GM23338 (cell line): ENCODE data around the gene PYGB. TPM values are rescaled to one million over a fixed set of nuclear protein-coding genes. Genes with fewer than 3 reads are reported as not detected.

Experiments
- ATAC-seq: fragments of 200-7000 bp; cut with Tn5 transposase; 3 replicates; pipeline ENCODE4 v1.9.1; 2020
- DNase-seq: peaks from one replicate; pipeline ENCODE4 v3.0.0-alpha.2; 2015; ENCODE audit warnings: low spot score
- H2AFZ ChIP-seq: fragments of 200-600 bp; sonication (generic); 2 replicates; pipeline ENCODE4 v1.8.0; 2016; ENCODE audit warnings: antibody characterized with exemption, mild to moderate bottlenecking, moderate library complexity
- H3F3A ChIP-seq: fragments of 200-600 bp; sonication (generic); replicated peaks from 2 replicates; pipeline ENCODE4 v1.8.0; 2017; ENCODE audit warnings: antibody characterized with exemption, mixed run types, low read depth
- H3K27ac ChIP-seq: fragments of 200-600 bp; sonication (generic); 2 replicates; pipeline ENCODE4 v1.6.1; 2016; ENCODE audit warnings: low read depth
- H3K27me3 ChIP-seq: fragments of 200-600 bp; sonication (generic); 2 replicates; pipeline ENCODE4 v1.8.0; 2016; ENCODE audit warnings: mild to moderate bottlenecking, mixed run types, moderate library complexity; ENCODE audit not compliant: insufficient read depth
- H3K36me3 ChIP-seq: fragments of 200-600 bp; sonication (generic); 2 replicates; pipeline ENCODE4 v1.8.0; 2016; ENCODE audit warnings: mild to moderate bottlenecking; ENCODE audit not compliant: insufficient read depth
- H3K4me1 ChIP-seq: fragments of 200-600 bp; sonication (generic); 2 replicates; pipeline ENCODE4 v1.8.0; 2016; ENCODE audit warnings: mild to moderate bottlenecking, moderate library complexity; ENCODE audit not compliant: insufficient read depth
- H3K4me2 ChIP-seq: fragments of 200-600 bp; sonication (generic); 2 replicates; pipeline ENCODE4 v1.7.1; 2017; ENCODE audit warnings: mixed run types
- H3K4me3 ChIP-seq: fragments of 200-600 bp; sonication (generic); 2 replicates; pipeline ENCODE4 v1.6.1; 2016; ENCODE audit warnings: mixed run types
- H3K79me2 ChIP-seq: fragments of 200-600 bp; sonication (generic); replicated peaks from 2 replicates; pipeline ENCODE4 v1.8.0; 2017; ENCODE audit warnings: mild to moderate bottlenecking; ENCODE audit not compliant: insufficient read depth
- H3K9me2 ChIP-seq: fragments of 200-600 bp; sonication (generic); 2 replicates; pipeline ENCODE4 v1.8.0; 2017; ENCODE audit not compliant: insufficient read depth
- H4K20me1 ChIP-seq: fragments of 200-600 bp; sonication (generic); replicated peaks from 2 replicates; pipeline ENCODE4 v1.8.0; 2017; ENCODE audit warnings: mild to moderate bottlenecking; ENCODE audit not compliant: insufficient read depth
- H3K27ac Mint-ChIP-seq: 2 replicates; pipeline ENCODE4 v1.8.0; 2020; ENCODE audit warnings: inconsistent platforms, mild to moderate bottlenecking, moderate library complexity, mixed read lengths
- H3K27me3 Mint-ChIP-seq: 3 replicates; pipeline ENCODE4 v1.8.0; 2022; ENCODE audit warnings: low read depth, mild to moderate bottlenecking, moderate library complexity, mixed read lengths, inconsistent platforms; ENCODE audit not compliant: insufficient read depth, poor library complexity
- H3K36me3 Mint-ChIP-seq: 3 replicates; pipeline ENCODE4 v1.8.0; 2021; ENCODE audit warnings: low read depth, mild to moderate bottlenecking, inconsistent platforms, moderate library complexity, mixed read lengths
- H3K4me1 Mint-ChIP-seq: 3 replicates; pipeline ENCODE4 v1.8.0; 2020; ENCODE audit warnings: mild to moderate bottlenecking, inconsistent platforms, mixed read lengths
- H3K4me3 Mint-ChIP-seq: 3 replicates; pipeline ENCODE4 v1.8.0; 2021; ENCODE audit warnings: moderate library complexity, mild to moderate bottlenecking, inconsistent platforms, mixed read lengths
- H3K9me3 Mint-ChIP-seq: 3 replicates; pipeline ENCODE4 v1.8.0; 2020; ENCODE audit warnings: moderate library complexity, mild to moderate bottlenecking, inconsistent platforms, mixed read lengths
- CREB1 ChIP-seq: fragments of 250-450 bp; sonication (Bioruptor Pico); IDR thresholded peaks from 2 replicates; pipeline ENCODE4 v1.5.0; 2020; ENCODE audit warnings: low read depth, mild to moderate bottlenecking, moderate library complexity
- EZH2 ChIP-seq: fragments of 200-600 bp; sonication (generic); IDR thresholded peaks from one replicate; pipeline ENCODE4 v1.8.0; 2017; ENCODE audit warnings: antibody characterized with exemption, mild to moderate bottlenecking, low read depth; ENCODE audit not compliant: unreplicated experiment
- EZH2phosphoT487 ChIP-seq: fragments of 200-600 bp; sonication (generic); IDR thresholded peaks from one replicate; pipeline ENCODE4 v1.8.1; 2018; ENCODE audit warnings: antibody characterized with exemption; ENCODE audit not compliant: unreplicated experiment
- JUNB ChIP-seq: IDR thresholded peaks from one replicate; pipeline ENCODE4 v1.6.1; 2016; ENCODE audit warnings: antibody characterized with exemption; ENCODE audit not compliant: unreplicated experiment
- NANOG ChIP-seq: IDR thresholded peaks from 2 replicates; pipeline ENCODE4 v1.6.1; 2016; ENCODE audit warnings: antibody characterized with exemption, borderline replicate concordance
- POLR2AphosphoS5 ChIP-seq: IDR thresholded peaks from 2 replicates; pipeline ENCODE4 v1.6.1; 2016; ENCODE audit warnings: antibody characterized with exemption, low read depth
- STAT1 ChIP-seq: IDR thresholded peaks from one replicate; pipeline ENCODE4 v1.6.1; 2016; ENCODE audit warnings: antibody characterized with exemption; ENCODE audit not compliant: unreplicated experiment
- ZNF114 ChIP-seq: fragments of 250-450 bp; sonication (Bioruptor Pico); IDR thresholded peaks from 2 replicates; pipeline ENCODE4 v1.5.0; 2020; ENCODE audit warnings: mild to moderate bottlenecking, moderate library complexity
- ZNF331 ChIP-seq: fragments of 250-450 bp; sonication (Bioruptor Pico); IDR thresholded peaks from 2 replicates; pipeline ENCODE4 v1.5.0; 2020; ENCODE audit warnings: low read depth, mild to moderate bottlenecking, moderate library complexity
- polyA plus RNA-seq: library from polyadenylated mRNA; unstranded; fragments of >200 nt; fragmentation: Nextera tagmentation; extraction: Ambion mirVana; gene quantifications from 2 replicates; pipeline ENCODE4 v1.2.1, GENCODE V29; 2016
- total RNA-seq: library from RNA; depleted of rRNA; stranded (reverse); fragments of >200 nt; shearing (Covaris generic); gene quantifications from 2 replicates; pipeline ENCODE4 v1.2.3, GENCODE V29; 2014
- TF ChIP-seq, protein P1 (sequence below): IDR thresholded peaks from 2 replicates; pipeline ENCODE4 v1.6.1; 2016; ENCODE audit warnings: antibody characterized with exemption
- TF ChIP-seq, protein P2 (sequence below): IDR thresholded peaks from one replicate; pipeline ENCODE4 v1.6.1; 2018; ENCODE audit warnings: antibody characterized with exemption; ENCODE audit not compliant: unreplicated experiment
- TF ChIP-seq, protein P3 (sequence below): fragments of 250-450 bp; sonication (Bioruptor Pico); IDR thresholded peaks from 2 replicates; pipeline ENCODE4 v1.5.0; 2020; ENCODE audit warnings: mild to moderate bottlenecking, moderate library complexity
- TF ChIP-seq, protein P4 (sequence below), 2 experiments: fragments of 200-600 bp in 1 of 2; sonication (generic) in 1 of 2; conservative IDR thresholded peaks; 2 replicates each; pipeline versions ENCODE4 v1.5.1 to v1.6.1; 2016 to 2017; ENCODE audit warnings: antibody characterized with exemption in 2 of 2, low read depth in 2 of 2, mild to moderate bottlenecking in 2 of 2, moderate library complexity in 1 of 2

PYGB gene
- total and polyA plus RNA-seq, 2 experiments from 2014 or later, result 15.6 to 64.0 TPM

DNA sequence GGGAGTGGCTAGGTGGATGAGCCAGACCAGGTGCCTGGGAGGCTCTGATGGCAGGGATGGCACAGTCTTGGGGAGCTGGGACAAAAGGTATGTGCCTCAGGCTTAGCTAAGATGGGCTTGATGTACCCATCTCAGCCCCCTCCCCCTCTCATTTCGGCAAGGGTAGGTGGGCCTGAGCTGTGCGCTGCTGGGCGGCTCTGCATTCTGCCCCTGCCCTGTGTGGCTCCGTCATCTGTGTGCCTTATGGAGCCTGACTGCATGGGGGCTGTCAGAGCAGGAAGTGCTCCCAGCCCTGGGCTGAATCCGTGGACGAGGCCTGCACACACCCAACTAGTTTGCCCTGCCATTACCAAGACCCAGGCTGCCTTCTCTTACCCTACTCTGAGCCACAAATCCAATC is 54.7 kb downstream of the PYGB start:
- no peaks in the 10 kb centered on the region for H3K9me2 ChIP-seq
- no peak overlapping the region for H3K4me3 ChIP-seq
- H3K27me3 ChIP-seq, result no peaks in the 10 kb centered on the region
- peaks cover 31% of the 10 kb centered on the region for H3K36me3 Mint-ChIP-seq
- ATAC-seq, result no peak
- no peak overlapping the region for H3K4me3 Mint-ChIP-seq
- H4K20me1 ChIP-seq, result no peaks in the 10 kb centered on the region
- H3K27me3 Mint-ChIP-seq, result peaks cover 12% of the 10 kb centered on the region
- TF ChIP-seq ZNF331 (CRISPR knock-in tag) (no peak), CREB1 (CRISPR knock-in tag) (no peak), EZH2phosphoT487 (no peak), EZH2 (no peak), NANOG (no peak), JUNB (no peak), STAT1 (no peak), ZNF114 (CRISPR knock-in tag) (no peak), POLR2AphosphoS5 (no peak)
- TF ChIP-seq, protein P1, sequence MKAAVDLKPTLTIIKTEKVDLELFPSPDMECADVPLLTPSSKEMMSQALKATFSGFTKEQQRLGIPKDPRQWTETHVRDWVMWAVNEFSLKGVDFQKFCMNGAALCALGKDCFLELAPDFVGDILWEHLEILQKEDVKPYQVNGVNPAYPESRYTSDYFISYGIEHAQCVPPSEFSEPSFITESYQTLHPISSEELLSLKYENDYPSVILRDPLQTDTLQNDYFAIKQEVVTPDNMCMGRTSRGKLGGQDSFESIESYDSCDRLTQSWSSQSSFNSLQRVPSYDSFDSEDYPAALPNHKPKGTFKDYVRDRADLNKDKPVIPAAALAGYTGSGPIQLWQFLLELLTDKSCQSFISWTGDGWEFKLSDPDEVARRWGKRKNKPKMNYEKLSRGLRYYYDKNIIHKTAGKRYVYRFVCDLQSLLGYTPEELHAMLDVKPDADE, result no peak
- TF ChIP-seq, protein P2, sequence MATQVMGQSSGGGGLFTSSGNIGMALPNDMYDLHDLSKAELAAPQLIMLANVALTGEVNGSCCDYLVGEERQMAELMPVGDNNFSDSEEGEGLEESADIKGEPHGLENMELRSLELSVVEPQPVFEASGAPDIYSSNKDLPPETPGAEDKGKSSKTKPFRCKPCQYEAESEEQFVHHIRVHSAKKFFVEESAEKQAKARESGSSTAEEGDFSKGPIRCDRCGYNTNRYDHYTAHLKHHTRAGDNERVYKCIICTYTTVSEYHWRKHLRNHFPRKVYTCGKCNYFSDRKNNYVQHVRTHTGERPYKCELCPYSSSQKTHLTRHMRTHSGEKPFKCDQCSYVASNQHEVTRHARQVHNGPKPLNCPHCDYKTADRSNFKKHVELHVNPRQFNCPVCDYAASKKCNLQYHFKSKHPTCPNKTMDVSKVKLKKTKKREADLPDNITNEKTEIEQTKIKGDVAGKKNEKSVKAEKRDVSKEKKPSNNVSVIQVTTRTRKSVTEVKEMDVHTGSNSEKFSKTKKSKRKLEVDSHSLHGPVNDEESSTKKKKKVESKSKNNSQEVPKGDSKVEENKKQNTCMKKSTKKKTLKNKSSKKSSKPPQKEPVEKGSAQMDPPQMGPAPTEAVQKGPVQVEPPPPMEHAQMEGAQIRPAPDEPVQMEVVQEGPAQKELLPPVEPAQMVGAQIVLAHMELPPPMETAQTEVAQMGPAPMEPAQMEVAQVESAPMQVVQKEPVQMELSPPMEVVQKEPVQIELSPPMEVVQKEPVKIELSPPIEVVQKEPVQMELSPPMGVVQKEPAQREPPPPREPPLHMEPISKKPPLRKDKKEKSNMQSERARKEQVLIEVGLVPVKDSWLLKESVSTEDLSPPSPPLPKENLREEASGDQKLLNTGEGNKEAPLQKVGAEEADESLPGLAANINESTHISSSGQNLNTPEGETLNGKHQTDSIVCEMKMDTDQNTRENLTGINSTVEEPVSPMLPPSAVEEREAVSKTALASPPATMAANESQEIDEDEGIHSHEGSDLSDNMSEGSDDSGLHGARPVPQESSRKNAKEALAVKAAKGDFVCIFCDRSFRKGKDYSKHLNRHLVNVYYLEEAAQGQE, result no peak
- TF ChIP-seq, protein P3, sequence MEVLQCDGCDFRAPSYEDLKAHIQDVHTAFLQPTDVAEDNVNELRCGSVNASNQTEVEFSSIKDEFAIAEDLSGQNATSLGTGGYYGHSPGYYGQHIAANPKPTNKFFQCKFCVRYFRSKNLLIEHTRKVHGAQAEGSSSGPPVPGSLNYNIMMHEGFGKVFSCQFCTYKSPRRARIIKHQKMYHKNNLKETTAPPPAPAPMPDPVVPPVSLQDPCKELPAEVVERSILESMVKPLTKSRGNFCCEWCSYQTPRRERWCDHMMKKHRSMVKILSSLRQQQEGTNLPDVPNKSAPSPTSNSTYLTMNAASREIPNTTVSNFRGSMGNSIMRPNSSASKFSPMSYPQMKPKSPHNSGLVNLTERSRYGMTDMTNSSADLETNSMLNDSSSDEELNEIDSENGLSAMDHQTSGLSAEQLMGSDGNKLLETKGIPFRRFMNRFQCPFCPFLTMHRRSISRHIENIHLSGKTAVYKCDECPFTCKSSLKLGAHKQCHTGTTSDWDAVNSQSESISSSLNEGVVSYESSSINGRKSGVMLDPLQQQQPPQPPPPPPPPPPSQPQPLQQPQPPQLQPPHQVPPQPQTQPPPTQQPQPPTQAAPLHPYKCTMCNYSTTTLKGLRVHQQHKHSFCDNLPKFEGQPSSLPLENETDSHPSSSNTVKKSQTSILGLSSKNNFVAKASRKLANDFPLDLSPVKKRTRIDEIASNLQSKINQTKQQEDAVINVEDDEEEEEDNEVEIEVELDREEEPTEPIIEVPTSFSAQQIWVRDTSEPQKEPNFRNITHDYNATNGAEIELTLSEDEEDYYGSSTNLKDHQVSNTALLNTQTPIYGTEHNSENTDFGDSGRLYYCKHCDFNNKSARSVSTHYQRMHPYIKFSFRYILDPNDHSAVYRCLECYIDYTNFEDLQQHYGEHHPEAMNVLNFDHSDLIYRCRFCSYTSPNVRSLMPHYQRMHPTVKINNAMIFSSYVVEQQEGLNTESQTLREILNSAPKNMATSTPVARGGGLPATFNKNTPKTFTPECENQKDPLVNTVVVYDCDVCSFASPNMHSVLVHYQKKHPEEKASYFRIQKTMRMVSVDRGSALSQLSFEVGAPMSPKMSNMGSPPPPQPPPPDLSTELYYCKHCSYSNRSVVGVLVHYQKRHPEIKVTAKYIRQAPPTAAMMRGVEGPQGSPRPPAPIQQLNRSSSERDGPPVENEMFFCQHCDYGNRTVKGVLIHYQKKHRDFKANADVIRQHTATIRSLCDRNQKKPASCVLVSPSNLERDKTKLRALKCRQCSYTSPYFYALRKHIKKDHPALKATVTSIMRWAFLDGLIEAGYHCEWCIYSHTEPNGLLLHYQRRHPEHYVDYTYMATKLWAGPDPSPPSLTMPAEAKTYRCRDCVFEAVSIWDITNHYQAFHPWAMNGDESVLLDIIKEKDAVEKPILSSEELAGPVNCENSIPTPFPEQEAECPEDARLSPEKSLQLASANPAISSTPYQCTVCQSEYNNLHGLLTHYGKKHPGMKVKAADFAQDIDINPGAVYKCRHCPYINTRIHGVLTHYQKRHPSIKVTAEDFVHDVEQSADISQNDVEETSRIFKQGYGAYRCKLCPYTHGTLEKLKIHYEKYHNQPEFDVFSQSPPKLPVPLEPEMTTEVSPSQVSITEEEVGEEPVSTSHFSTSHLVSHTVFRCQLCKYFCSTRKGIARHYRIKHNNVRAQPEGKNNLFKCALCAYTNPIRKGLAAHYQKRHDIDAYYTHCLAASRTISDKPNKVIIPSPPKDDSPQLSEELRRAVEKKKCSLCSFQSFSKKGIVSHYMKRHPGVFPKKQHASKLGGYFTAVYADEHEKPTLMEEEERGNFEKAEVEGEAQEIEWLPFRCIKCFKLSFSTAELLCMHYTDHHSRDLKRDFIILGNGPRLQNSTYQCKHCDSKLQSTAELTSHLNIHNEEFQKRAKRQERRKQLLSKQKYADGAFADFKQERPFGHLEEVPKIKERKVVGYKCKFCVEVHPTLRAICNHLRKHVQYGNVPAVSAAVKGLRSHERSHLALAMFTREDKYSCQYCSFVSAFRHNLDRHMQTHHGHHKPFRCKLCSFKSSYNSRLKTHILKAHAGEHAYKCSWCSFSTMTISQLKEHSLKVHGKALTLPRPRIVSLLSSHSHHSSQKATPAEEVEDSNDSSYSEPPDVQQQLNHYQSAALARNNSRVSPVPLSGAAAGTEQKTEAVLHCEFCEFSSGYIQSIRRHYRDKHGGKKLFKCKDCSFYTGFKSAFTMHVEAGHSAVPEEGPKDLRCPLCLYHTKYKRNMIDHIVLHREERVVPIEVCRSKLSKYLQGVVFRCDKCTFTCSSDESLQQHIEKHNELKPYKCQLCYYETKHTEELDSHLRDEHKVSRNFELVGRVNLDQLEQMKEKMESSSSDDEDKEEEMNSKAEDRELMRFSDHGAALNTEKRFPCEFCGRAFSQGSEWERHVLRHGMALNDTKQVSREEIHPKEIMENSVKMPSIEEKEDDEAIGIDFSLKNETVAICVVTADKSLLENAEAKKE (CRISPR knock-in tag), result no peak
- TF ChIP-seq, protein P4, sequence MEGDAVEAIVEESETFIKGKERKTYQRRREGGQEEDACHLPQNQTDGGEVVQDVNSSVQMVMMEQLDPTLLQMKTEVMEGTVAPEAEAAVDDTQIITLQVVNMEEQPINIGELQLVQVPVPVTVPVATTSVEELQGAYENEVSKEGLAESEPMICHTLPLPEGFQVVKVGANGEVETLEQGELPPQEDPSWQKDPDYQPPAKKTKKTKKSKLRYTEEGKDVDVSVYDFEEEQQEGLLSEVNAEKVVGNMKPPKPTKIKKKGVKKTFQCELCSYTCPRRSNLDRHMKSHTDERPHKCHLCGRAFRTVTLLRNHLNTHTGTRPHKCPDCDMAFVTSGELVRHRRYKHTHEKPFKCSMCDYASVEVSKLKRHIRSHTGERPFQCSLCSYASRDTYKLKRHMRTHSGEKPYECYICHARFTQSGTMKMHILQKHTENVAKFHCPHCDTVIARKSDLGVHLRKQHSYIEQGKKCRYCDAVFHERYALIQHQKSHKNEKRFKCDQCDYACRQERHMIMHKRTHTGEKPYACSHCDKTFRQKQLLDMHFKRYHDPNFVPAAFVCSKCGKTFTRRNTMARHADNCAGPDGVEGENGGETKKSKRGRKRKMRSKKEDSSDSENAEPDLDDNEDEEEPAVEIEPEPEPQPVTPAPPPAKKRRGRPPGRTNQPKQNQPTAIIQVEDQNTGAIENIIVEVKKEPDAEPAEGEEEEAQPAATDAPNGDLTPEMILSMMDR (conservative IDR thresholded peaks at IDR 0.05; ENCODE audit: low read depth in 2 of 2), result no peak
- DNase-seq, result no peak
- H3K4me1 Mint-ChIP-seq, result peaks cover 4% of the 10 kb centered on the region; the same call in 2 of the 3 replicates
- no peaks in the 10 kb centered on the region for H3K4me1 ChIP-seq
- H3K27ac ChIP-seq, result no peak overlapping the region
- H3K27ac Mint-ChIP-seq, result no peak overlapping the region
- H2AFZ ChIP-seq, result no peak overlapping the region
- 0 out of 2 replicates have a peak, but pooled peaks cover 4% of the 10 kb centered on the region for H3F3A ChIP-seq
- H3K36me3 ChIP-seq, result 0 out of 2 replicates have a peak, but pooled peaks cover 6% of the 10 kb centered on the region
- H3K4me2 ChIP-seq, result no peak overlapping the region
- no peaks in the 10 kb centered on the region for H3K79me2 ChIP-seq
- no peaks in the 10 kb centered on the region; the same call in 2 of the 3 replicates for H3K9me3 Mint-ChIP-seq
